NCI-H446 treated with DMSO at 0.1 percent for 48 hours (cell line): ENCODE measurements around the gene CD9.

Experiments used
- DNase-seq: peaks from one replicate; lab custom pipeline; 2025; lab: John Stamatoyannopoulos, UW

Gene CD9

DNA sequence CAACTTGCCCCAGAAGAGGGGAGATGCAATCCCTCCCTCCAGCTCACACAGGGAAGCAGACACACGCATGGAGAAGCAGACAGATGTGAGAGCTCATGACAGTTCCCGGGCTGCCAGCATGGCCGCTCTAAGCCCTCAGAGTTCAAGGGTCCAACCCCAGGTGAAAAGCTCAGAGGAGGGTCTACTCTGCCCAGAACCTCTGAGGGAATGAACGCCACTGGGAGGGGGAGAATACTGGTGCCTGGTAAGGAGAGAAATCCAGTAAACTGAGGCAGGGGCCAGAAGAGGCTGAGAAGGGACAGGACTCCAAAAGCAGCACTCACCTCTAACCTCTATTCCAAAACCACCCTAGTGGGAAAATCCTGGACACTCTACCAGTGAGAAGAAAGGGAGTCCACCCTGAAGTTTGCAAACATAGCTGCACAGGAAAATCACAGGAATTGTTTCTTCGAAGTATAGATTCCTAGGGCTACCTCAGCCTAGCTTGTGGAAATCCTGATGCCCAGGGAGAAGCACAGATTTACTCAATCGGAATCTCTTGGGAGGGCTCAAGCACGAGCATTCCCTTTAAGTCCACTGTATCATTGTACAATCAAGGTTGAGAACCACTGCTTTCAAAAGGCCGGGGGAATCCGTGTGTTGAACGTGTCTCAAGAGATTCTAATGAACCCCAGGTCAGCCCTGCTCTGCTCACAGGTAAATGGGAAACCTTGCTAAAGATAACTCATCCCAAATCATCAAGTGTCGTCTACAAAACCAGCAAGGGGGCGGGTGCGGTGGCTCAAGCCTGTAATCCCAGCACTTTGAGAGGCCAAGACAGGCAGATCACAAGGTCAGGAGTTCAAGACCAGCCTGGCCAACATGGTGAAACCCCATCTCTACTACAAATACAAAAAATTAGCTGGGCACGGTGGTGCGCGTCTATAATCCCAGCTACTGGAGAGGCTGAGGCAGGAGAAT lies 76.0 kb downstream of the CD9 start:
- DNase-seq = no peak

DNA sequence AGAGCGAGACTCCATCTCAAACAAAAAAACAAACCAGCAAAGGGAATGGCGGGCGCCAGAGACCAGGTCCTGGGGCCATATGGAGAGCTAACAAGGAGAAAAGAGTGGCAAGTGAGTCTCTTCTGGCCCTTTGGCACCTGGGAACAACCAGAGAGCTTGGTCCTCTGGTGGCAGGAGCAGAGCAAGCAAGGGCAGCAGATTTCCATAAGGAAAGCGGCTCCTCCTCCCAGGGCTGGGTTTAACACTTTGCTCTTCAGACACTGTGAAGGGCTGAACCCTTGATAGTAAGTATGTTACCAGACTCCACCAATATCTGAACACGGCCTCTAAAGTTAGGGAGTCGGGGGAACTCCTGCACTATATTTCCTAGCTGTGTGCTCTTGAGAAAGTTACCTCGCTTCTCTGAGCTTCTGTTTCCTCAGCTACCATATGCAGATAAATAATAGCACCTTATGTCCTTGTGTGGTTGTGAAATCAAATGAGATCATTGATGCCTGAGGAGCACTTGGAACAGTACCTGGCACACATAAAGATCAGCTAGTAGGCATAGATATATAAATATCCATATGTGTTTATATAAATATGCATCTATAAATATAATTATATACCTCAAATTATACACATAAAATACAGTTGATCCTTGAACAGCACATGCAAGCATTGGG lies 76.9 kb downstream of the CD9 start:
- no peak for DNase-seq

DNA sequence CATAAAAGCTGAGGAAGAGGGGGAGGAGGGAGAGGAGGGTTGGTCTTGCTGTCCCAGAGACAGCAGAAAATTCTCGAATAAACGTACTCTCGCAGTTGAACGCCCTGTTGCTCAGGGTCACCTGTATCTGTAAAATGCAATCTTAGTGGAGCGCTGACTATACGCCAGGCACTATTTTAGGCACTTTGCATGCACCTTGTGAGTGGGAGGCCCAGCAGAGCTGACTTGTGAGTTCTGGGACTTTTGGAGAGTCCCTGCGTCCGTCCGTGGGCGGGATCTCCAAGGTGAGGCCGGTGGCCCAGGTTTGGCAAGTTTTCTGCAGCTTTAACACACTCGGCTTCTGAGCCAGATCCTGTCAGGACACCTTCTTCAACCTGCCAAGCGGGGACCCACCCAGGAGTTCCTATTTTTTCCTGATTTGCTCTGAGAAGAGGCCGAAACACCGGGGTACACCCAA lies 77.8 kb downstream of the CD9 start:
- no peak for DNase-seq

DNA sequence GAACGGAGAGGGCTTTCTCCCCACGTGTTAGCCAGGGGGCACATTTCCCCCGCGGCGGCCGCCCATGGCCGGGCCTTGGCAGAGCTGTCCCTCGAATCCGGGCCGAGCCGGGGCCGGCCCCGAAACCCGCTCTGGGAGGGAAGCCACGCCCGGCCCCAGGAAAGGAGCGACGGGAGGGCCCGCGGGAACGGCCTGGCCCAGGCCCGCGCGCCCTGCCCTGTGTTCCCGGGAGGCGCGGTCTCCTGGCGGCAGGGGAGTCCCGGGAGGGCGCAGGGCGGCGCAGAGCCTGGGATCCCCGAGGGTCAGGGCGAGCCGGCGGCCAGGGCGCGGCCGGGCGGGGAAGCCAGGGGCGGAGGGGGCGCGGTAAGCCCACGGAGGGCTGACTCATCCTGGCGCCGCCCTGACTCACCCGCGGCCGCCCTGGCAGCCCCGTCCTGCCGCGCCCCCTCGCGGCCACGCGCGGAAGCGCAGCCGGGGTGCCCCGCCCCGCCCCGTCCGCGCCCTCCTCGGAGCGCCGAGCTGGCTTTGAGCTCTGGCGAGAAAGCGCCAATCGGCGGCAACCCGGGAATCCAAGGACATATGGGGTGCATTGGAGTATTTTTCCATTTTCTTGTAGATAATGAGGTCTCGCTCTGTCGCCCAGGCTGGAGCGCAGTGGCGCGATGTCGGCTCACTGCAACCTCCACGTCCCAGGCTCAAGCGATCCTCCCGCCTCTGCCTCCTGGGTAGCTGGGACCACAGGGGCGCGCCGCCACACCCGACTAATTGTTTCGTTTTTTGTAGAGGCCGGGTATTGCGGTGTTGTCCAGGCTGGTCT lies 78.4 kb downstream of the CD9 start:
- DNase-seq = peak; percentile 73

DNA sequence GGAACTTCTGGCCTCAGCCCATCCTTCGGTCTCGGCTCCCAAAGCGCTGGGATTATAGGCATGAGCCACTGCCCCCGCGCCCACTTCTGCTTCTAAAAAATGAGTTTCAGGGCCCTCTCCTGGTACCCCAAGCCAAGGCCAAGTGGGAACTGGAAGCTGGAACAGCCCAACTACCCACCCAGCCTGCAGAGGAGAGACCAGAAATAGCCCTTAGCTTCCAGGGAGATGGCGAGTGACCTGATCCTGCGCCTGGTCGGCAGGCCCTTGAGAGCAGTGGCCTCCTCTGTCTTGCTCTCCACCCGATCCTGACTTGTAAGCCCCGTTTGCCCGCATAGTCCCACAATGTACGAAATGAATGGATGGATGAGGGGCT lies 79.0 kb downstream of the CD9 start:
- no peak for DNase-seq

DNA sequence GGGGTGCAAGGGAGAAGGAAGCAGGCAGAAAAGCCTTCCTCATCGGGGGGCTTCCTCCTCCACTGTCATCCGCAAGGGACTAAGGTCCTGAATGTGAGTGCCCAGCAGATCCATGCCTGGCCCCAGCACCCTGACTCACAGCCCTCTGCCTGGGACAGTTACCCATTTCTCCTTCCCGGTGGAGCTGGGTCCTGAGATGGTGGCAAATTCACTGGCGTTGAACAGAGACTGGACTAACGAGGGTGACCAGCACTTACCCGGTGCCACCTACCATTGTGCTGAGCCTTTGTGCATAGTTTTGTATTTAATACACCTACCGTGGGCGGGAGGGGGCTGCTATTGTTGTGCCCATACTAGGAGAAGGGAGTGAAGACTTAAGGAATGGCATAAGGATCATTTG lies 79.4 kb downstream of the CD9 start:
- DNase-seq = no peak

DNA sequence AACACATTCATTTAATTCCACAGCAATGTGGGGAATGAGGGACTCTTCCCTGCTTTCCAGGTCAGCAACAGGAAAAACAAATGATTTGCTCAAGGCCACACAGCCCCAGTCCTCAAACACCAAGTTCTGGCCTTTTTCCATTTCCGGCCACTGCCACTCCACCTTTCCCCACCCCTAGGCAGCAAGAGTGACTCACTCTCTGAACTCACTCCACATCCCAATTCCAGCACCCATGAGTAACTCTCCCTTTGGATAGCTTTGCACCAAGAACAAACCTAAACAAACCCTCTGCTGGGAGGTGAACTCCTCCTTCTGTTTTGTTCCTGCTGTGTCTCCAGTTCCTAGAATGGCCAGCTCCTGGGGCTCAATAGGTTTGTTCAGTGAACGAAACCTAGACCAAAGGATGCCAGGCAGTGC lies 79.9 kb downstream of the CD9 start:
- DNase-seq = peak; percentile 25

- DNase-seq = no peak
Observed at GRCh38 chr12:6280672-6281071, 80.5 kb downstream of the CD9 start.

DNA sequence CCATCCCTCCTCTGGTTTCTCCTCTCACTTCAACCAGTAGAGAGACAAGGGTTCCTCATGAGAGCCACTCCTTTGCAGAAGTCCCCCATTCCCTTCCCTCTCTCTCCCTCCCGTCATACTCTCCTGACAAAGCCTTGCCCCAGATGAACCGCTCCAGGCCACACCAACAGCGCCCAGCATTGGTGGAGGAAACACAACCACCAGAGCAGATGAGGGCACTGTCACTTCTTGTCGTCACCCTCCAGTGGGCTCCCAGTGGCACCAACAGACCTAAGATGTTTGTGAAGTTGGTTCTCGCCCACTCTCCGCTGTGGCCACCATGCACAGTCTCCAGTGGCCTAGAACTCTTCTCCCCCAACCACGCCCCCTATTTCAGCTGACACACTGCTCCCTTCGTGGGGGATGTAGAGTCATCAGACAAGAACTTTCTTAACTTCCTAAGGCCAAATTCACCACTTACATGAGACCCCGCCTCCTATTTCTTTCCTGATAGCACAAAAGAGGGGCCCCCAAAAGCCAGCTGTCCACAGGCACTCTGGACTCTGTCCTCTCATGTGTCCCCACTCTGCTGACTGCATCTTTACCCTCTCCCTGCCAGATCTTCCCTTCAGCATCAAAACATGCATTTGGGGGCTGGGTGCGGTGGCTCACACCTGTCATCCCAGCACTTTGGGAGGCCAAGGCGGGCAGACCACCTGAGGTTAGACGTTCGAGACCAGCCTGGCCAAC lies 81.0 kb downstream of the CD9 start:
- no peak for DNase-seq

- DNase-seq = no peak
Observed at GRCh38 chr12:6282453-6282840, 82.2 kb downstream of the CD9 start.

DNA sequence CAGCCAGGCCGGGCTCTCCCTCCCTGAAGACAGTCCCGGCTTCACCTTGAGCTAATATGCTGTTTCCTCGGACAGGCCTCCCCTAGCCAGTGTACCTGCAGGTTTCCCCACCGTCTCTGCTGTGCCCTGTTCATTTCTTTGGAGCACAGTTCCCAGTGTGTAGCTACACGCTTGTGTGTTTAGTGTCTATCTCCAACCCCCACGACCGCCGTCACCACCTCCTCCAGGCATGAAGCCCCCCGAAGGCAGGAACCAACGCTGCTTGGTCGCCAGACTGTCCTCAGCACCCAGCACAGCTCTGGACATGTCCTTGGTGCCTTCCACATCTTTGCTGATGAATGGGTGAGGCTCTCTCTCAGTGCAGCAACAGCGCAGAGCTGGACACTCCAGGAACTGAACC lies 84.1 kb downstream of the CD9 start:
- no peak for DNase-seq

DNA sequence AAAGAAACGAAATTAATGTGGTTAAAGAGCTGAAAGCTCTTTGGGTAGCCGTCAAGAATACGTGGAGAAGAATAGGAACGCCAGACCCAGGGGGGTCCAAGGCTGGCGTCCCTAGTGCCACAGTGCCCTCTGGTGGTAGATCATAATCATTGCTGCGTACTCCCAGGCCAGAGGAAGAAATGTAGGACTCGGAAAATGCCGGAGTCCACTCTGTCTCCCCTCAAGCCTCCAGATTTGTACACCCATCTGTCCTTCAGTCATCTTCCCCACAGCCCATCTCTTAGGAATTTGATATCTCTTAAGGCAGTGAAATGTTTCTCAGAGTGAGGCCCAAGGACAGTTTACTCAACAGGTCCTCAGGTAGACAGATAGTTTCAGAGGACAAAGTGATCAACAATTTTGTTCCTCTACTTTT lies 84.9 kb downstream of the CD9 start:
- DNase-seq = peak; percentile 24

GRCh38 chr12:6285532-6286306 lies 85.5 kb downstream of the CD9 start:
- no peak for DNase-seq
